Stimulated activated CD4-positive, alpha-beta T cell treated with anti-CD3 and anti-CD28 coated beads, Interleukin-15, amount 100 ng/mL, for 48 hours (primary cell): Measurements from ENCODE around the gene SLC16A12.
"Not testable (repeated sequence)": the region's sequence is repeated elsewhere in the genome, so short reads cannot be mapped to it uniquely, and the experiment has no call there.

ENCODE experiments used
- DNase-seq, 2 donors: peaks; one replicate each; pipeline ENCODE4 v3.0.0-alpha.2; 2020; ENCODE audit warnings: low read depth in 2 of 2

SLC16A12 gene

GRCh38 chr10:89549510-89549909, 14.1 kb upstream of the SLC16A12 start:
- no peak for DNase-seq

- DNase-seq = no peak
These were observed 13.3 kb upstream of the SLC16A12 start for GRCh38 chr10:89548673-89549072.

GRCh38 chr10:89547853-89548513, 12.6 kb upstream of the SLC16A12 start:
- DNase-seq = no peak

- not testable (repeated sequence) for DNase-seq
These were observed 11.3 kb upstream of the SLC16A12 start for GRCh38 chr10:89546651-89547050.

- no peak for DNase-seq
These were observed 8.4 kb upstream of the SLC16A12 start for GRCh38 chr10:89543841-89544240.

- no peak for DNase-seq
These were observed 5.1 kb upstream of the SLC16A12 start for GRCh38 chr10:89540420-89540949.

GRCh38 chr10:89537364-89537763, 2.0 kb upstream of the SLC16A12 start:
- no peak for DNase-seq

GRCh38 chr10:89536013-89536354, 590 bp upstream of the SLC16A12 start:
- no peak for DNase-seq

GRCh38 chr10:89534826-89535166, 598 bp downstream of the SLC16A12 start:
- no peak for DNase-seq

GRCh38 chr10:89532476-89532875, 2.9 kb downstream of the SLC16A12 start:
- no peak for DNase-seq

- no peak for DNase-seq
These were observed 4.0 kb downstream of the SLC16A12 start for GRCh38 chr10:89531359-89531758.

- not testable (repeated sequence) for DNase-seq
These were observed 5.7 kb downstream of the SLC16A12 start for GRCh38 chr10:89529711-89530110.

- no peak for DNase-seq
These were observed 9.0 kb downstream of the SLC16A12 start for GRCh38 chr10:89526358-89526757.

GRCh38 chr10:89525556-89525955, 9.8 kb downstream of the SLC16A12 start:
- no peak for DNase-seq

GRCh38 chr10:89524279-89524678, 11.1 kb downstream of the SLC16A12 start:
- no peak for DNase-seq

GRCh38 chr10:89523274-89523673, 12.1 kb downstream of the SLC16A12 start:
- DNase-seq = no peak

GRCh38 chr10:89522463-89522862, 12.9 kb downstream of the SLC16A12 start:
- DNase-seq = no peak

GRCh38 chr10:89521368-89521767, 14.0 kb downstream of the SLC16A12 start:
- no peak for DNase-seq

- no peak for DNase-seq
These were observed 14.7 kb downstream of the SLC16A12 start for GRCh38 chr10:89520706-89521105.

- DNase-seq = no peak
These were observed 16.2 kb downstream of the SLC16A12 start for GRCh38 chr10:89518876-89519842.

GRCh38 chr10:89518108-89518507, 17.3 kb downstream of the SLC16A12 start:
- DNase-seq = no peak

- no peak for DNase-seq
These were observed 19.1 kb downstream of the SLC16A12 start for GRCh38 chr10:89516149-89516832.
